Activated CD4-positive, alpha-beta memory T cell treated with anti-CD3 and anti-CD28 coated beads, Interleukin-2, amount 10 ng/mL, durations not matched to agents 7 days and 5 days (primary cell): ENCODE results near the gene CSGALNACT2. TPM values are rescaled to one million over a fixed set of nuclear protein-coding genes. Genes with fewer than 3 reads are reported as not detected.
"Not testable (repeated sequence)": the region's sequence is repeated elsewhere in the genome, so short reads cannot be mapped to it uniquely, and the experiment has no call there.

Experiments
- CTCF ChIA-PET: fragments of 350-600 bp; sonication (Branson Sonifier 250); formaldehyde crosslinking; loops from one replicate; lab custom pipeline; 2021; ENCODE audit warnings: antibody characterized with exemption, inconsistent platforms; lab: Charles Lee
- POLR2A ChIA-PET: fragments of 350-600 bp; sonication (Branson Sonifier 250); formaldehyde crosslinking; loops from one replicate; lab custom pipeline; 2021; ENCODE audit warnings: antibody characterized with exemption; lab: Charles Lee
- DNase-seq: peaks from one replicate; pipeline ENCODE4 v3.0.0-alpha.2; 2020
- H3K27ac Mint-ChIP-seq: one replicate; pipeline ENCODE4 v1.8.0; 2021; ENCODE audit warnings: mild to moderate bottlenecking, mixed read lengths
- H3K27me3 Mint-ChIP-seq: one replicate; pipeline ENCODE4 v1.8.0; 2021; ENCODE audit warnings: mixed read lengths
- H3K36me3 Mint-ChIP-seq: one replicate; pipeline ENCODE4 v1.8.0; 2021; ENCODE audit warnings: low read depth, mixed read lengths
- H3K4me1 Mint-ChIP-seq: one replicate; pipeline ENCODE4 v1.8.0; 2021; ENCODE audit warnings: mixed read lengths
- H3K4me3 Mint-ChIP-seq: one replicate; pipeline ENCODE4 v1.8.0; 2021; ENCODE audit warnings: mild to moderate bottlenecking, mixed read lengths
- H3K9me3 Mint-ChIP-seq: one replicate; pipeline ENCODE4 v1.8.0; 2021; ENCODE audit warnings: mixed read lengths
- total RNA-seq, 2 experiments: library from RNA; stranded (reverse); gene quantifications; one replicate each; pipeline ENCODE4 v1.2.3, GENCODE V29; 2021

Gene CSGALNACT2
- total RNA-seq, 2 experiments from 2014 or later, result 64.8 to 66.2 TPM

DNA sequence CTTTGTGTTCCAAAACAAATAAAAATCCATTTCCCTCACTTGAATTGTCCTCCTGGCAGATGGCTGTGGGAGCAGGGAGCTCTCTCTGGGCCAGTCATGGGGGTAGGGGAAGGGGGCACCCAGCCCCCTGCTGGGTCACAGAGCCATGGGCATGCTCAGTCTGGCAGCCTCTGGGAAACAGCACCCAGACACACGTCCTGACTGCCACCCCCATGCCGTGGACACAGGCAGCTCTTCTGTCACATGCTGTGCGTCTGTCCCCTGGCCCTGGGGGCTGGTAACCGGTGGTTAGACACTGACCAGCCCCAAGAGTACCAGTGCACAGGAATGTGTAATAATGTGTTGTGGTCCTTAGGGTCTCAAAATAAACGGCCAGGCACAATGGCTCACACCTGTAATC lies 81.6 kb downstream of the CSGALNACT2 start:
- CTCF ChIA-PET, result no interaction called here
- no peak overlapping the region for H3K4me3 Mint-ChIP-seq
- no peak for DNase-seq

DNA sequence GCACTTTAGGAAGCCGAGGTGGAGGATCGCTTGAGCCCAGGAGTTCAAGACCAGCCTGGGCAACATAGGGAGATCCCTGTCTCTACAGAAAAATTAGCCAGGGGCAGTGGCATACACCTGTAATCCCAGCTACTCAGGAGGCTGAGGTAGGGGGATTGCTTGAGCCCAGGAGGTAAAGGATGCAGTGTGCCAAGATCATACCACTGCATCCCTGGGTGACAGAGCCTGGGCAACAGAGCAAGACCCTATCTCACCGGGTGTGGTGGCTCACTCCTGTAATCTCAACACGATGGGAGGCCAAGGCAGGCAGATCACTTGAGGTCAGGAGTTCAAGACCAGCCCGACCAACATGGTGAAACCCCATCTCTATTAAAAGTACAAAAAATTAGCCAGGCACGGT lies 82.0 kb downstream of the CSGALNACT2 start:
- H3K9me3 Mint-ChIP-seq, H3K4me3 Mint-ChIP-seq, H3K4me1 Mint-ChIP-seq, H3K36me3 Mint-ChIP-seq, DNase-seq, H3K27ac Mint-ChIP-seq, POLR2A ChIA-PET: not testable (repeated sequence)
- CTCF ChIA-PET, result interaction anchor here (2.3 kb wide), 1 partner anchor 129 kb away, joined by 6 read pairs; no protein-coding TSS in a partner anchor
- H3K27me3 Mint-ChIP-seq, result peaks cover 24% of the 10 kb centered on the region

More for the DNA sequence above, 81.6 kb downstream of the CSGALNACT2 start:
- POLR2A ChIA-PET, result no interaction called here
- Mint-ChIP-seq H3K27ac (no peak overlapping the region), H3K4me1 (peaks cover 8% of the 10 kb centered on the region), H3K36me3 (no peaks in the 10 kb centered on the region), H3K27me3 (peaks cover 20% of the 10 kb centered on the region), H3K9me3 (no peaks in the 10 kb centered on the region)

DNA sequence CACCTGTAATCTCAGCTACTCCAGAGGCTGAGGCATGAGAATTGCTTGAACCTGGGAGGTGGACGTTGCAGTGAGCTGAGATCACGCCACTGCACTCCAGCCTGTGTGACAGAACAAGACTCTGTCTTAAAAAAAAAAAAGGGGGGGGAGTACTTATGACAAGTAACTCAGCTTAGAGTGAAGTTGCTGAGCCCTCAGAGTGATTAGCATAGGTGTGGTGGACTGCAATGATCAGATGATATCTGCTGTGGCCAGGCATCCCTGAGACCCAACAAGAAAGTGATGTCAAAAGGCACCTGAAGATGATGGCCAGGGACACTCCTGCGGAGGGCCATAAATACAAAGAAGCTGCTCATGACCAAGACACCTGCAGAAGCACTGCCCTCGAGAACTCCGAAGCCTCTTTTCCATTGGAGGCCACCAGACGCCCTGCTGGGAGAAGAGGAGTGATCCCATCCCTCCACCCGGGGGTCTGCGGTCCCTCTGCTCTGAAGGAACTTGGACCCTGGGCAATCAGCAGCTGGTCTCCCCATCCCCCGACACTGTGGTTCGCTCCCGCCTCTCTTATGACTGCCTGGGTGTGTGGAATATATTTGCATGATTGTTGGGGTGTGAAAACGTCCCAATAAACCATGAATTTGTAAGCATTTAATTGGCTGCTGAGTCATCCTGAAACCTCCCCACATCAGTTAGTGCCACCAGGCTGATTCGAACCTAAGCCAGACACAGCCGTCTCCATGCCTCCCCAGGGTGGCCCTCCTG lies 82.6 kb downstream of the CSGALNACT2 start:
- Mint-ChIP-seq H3K36me3 (no peaks in the 10 kb centered on the region), H3K27me3 (peaks cover 28% of the 10 kb centered on the region), H3K4me3 (no peak overlapping the region), H3K27ac (no peak overlapping the region), H3K4me1 (peaks cover 13% of the 10 kb centered on the region), H3K9me3 (no peaks in the 10 kb centered on the region)
- ChIA-PET CTCF (interaction anchor here (1.5 to 2.3 kb wide), 2 partner anchors 16 to 128 kb away, joined by 5 to 6 read pairs; no protein-coding TSS in a partner anchor), POLR2A (interaction anchor here (1.0 kb wide), 1 partner anchor 82 kb away, joined by 3 read pairs; no protein-coding TSS in a partner anchor)
- no peak for DNase-seq

DNA sequence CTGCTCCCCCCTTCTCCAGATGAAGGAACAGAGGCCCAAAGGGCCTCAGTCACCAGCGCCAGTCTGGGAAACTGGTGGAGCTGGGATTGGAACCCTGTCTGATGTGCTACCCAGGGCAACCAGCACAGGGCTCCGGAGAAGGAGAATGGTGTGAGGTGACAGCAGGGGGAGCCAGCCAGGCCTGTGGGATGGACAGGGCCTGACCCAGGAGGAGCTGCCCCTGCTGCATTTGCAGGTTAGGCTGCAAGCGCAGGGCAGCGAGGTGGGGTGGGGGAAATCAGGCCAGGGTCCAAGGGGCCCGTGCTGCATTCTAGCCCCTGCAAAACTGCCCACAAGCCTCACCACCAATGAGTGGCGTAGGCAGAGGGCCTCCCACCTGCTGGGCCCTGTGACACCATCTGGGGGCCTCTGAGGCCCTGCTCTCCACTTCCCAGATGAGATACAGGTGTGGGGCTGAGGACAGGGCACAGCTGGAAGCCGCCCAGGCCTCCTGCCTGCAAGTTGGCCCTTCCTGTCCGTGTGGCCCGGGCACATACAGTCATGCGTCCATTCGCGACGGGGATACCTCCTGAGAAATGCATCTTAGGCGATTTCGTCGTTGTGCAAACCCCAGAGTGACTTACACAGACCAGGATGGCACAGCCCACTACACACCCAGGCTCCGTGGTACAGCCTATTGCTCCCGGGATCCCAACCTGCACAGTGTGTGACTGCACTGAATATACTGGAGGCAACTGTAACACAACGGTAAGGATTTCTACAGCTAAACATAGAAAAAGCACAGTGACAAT lies 83.4 kb downstream of the CSGALNACT2 start:
- no peak overlapping the region for H3K4me3 Mint-ChIP-seq
- no peaks in the 10 kb centered on the region for H3K36me3 Mint-ChIP-seq
- no peak for DNase-seq
- ChIA-PET CTCF (interaction anchor here (0.5 to 2.3 kb wide), 4 partner anchors 9 to 134 kb away, joined by 3 to 6 read pairs (median 4); no protein-coding TSS in a partner anchor), POLR2A (interaction anchor here (1.0 kb wide), 1 partner anchor 83 kb away, joined by 3 read pairs; no protein-coding TSS in a partner anchor)
- no peak overlapping the region for H3K27ac Mint-ChIP-seq
- H3K9me3 Mint-ChIP-seq, result no peaks in the 10 kb centered on the region
- peaks cover 28% of the 10 kb centered on the region for H3K27me3 Mint-ChIP-seq
- peaks cover 16% of the 10 kb centered on the region for H3K4me1 Mint-ChIP-seq

DNA sequence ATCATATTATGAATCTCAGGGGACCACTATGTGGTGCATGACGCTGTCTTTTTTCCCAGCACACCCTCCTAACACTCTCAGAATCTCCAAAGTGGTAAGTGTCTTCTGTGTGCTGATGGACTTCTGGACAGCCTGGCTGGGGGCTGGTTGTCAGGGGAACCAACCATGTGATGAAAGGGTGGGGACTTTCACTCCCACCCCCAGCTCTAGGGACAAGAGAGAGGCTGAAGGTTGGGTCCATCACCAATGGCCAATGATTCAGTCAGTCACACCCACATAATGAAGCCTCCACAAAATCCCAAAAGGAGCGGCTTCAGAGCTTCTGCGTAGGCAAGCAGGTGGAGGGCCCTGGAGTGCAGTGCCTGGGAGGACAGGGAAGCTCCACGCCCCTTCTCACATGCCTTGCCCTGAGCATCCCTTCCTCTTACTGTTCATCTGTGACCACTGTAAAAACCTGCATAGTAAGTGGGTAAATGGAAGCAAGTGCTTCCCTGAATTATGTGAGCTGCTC lies 84.0 kb downstream of the CSGALNACT2 start:
- ChIA-PET POLR2A (interaction anchor here (1.0 kb wide), 1 partner anchor 44 kb away, joined by 4 read pairs; the partner anchor contains the start of gene RASGEF1A), CTCF (interaction anchor here (1.5 to 2.3 kb wide), 3 partner anchors 9 to 127 kb away, joined by 3 to 6 read pairs (median 5); no protein-coding TSS in a partner anchor)
- peaks cover 19% of the 10 kb centered on the region for H3K4me1 Mint-ChIP-seq
- no peaks in the 10 kb centered on the region for H3K9me3 Mint-ChIP-seq
- H3K36me3 Mint-ChIP-seq, result no peaks in the 10 kb centered on the region
- DNase-seq, result no peak
- H3K27ac Mint-ChIP-seq, result no peak overlapping the region
- peaks cover 32% of the 10 kb centered on the region for H3K27me3 Mint-ChIP-seq
- H3K4me3 Mint-ChIP-seq, result no peak overlapping the region

DNA sequence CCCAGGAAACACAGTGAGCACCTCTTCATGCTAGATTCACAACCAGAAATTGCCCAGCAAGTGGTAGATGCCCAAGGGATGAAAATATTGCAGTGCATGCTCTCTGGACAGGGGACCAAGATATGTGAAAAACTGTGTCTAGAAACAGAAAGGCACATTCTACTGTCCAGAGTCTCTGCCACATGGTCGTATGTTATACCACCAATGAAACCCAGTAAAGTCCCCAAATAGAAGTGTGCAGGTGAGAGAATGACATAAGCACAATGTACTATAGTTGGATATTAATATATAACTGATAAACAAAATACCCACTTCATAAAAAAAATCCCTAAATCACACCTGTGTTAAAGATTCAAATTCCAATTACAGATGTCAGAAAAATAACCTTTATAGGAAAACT lies 84.8 kb downstream of the CSGALNACT2 start:
- ChIA-PET CTCF (interaction anchor here (1.1 to 2.1 kb wide), 5 partner anchors 8 to 132 kb away, joined by 3 to 5 read pairs (median 4); no protein-coding TSS in a partner anchor), POLR2A (interaction anchor here (1.0 kb wide), 1 partner anchor 43 kb away, joined by 4 read pairs; the partner anchor contains the start of gene RASGEF1A)
- Mint-ChIP-seq H3K4me1 (peaks cover 21% of the 10 kb centered on the region), H3K4me3 (no peak overlapping the region), H3K27me3 (peaks cover 37% of the 10 kb centered on the region), H3K9me3 (no peaks in the 10 kb centered on the region), H3K27ac (no peak overlapping the region), H3K36me3 (no peaks in the 10 kb centered on the region)
- no peak for DNase-seq

DNA sequence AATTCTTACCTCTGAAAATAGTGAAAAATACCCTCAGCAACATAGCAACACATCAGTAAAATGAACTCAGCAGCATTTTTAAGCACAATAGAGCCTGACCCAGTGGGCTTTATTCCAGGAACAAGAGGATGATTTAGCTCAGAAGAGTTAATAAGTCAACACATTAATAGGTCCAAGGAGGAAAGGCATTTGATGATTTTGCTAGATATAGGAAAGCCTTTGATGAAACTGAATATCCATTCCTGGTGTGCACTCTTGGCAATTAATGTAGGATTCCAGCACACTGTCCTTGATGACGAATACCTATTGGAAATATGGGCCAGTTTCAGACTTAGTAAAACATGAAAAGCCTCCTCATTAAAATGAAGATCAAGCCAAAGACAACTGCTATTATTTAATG lies 86.1 kb downstream of the CSGALNACT2 start:
- no peak for DNase-seq
- H3K27me3 Mint-ChIP-seq, result peaks cover 49% of the 10 kb centered on the region
- peaks cover 30% of the 10 kb centered on the region for H3K4me1 Mint-ChIP-seq
- H3K4me3 Mint-ChIP-seq, result no peak overlapping the region
- no peaks in the 10 kb centered on the region for H3K9me3 Mint-ChIP-seq
- ChIA-PET CTCF (interaction anchor here (0.6 to 2.1 kb wide), 4 partner anchors 10 to 33 kb away, joined by 4 to 5 read pairs (median 5); no protein-coding TSS in a partner anchor), POLR2A (no interaction called here)
- H3K27ac Mint-ChIP-seq, result no peak overlapping the region
- H3K36me3 Mint-ChIP-seq, result no peaks in the 10 kb centered on the region

DNA sequence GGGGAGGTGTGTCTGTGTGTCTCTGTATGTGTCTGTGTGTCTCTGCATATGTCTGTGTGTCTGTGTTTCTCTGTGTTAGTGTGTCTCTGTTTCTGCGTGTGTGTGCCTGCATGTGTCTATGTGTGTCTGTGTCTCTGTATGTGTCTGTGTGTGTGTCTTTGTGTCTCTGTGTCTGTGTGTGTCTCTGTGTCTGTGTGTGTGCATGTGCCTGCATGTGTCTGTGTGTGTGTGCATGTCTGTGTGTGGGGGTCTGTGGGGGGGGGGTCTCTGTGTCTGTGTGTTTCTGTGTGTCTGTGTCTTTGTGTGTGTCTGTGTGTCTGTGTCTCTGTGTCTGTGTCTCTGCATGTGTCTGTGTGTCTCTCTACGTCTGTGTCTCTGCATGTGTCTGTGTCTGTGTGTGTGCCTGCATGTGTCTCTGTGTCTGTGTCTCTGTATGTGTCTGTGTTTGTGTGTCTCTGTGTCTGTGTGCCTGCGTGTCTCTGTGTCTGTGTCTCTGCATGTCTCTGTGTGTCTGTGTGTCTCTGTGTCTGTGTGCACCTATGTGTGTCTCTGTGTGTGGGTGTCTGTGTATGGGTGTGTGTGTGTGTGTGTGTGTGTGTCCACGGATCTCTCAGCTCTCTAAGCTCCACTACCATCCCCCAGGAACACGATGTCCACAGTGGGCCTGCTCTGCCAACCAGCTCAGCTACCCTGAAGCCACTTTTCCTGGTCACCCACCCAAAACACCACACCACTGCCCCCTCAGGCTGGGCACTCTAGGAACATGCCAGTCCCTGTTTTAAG lies 87.0 kb downstream of the CSGALNACT2 start:
- no peaks in the 10 kb centered on the region for H3K9me3 Mint-ChIP-seq
- H3K27ac Mint-ChIP-seq, result no peak overlapping the region
- CTCF ChIA-PET, result no interaction called here
- peaks cover 51% of the 10 kb centered on the region for H3K27me3 Mint-ChIP-seq
- no peak for DNase-seq
- POLR2A ChIA-PET, result no interaction called here
- H3K4me3 Mint-ChIP-seq, result no peak overlapping the region
- H3K36me3 Mint-ChIP-seq, result no peaks in the 10 kb centered on the region
- H3K4me1 Mint-ChIP-seq, result peaks cover 30% of the 10 kb centered on the region

DNA sequence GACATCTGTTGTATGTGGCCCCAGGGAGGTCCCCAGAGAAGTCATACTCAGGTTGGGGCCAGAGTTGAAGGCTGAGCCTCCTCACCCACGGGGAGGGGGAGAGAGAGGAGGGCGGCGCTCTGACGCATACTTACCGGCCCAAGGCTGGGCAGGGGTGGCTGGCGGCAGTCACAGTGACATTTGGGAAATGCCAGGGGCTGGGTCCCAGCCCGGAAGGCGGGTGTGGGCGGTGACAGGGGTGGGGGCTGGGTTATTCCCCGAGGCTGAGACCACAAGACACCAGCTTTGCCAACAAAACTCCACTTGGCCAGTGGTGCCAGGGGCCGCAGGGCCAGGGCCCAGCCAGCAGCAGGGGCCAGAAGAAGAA lies 87.5 kb downstream of the CSGALNACT2 start:
- no peak overlapping the region for H3K27ac Mint-ChIP-seq
- peaks cover 51% of the 10 kb centered on the region for H3K27me3 Mint-ChIP-seq
- H3K4me1 Mint-ChIP-seq, result peaks cover 31% of the 10 kb centered on the region
- DNase-seq, result no peak
- H3K36me3 Mint-ChIP-seq, result no peaks in the 10 kb centered on the region
- POLR2A ChIA-PET, result no interaction called here
- H3K9me3 Mint-ChIP-seq, result no peaks in the 10 kb centered on the region
- no peak overlapping the region for H3K4me3 Mint-ChIP-seq
- CTCF ChIA-PET, result no interaction called here

DNA sequence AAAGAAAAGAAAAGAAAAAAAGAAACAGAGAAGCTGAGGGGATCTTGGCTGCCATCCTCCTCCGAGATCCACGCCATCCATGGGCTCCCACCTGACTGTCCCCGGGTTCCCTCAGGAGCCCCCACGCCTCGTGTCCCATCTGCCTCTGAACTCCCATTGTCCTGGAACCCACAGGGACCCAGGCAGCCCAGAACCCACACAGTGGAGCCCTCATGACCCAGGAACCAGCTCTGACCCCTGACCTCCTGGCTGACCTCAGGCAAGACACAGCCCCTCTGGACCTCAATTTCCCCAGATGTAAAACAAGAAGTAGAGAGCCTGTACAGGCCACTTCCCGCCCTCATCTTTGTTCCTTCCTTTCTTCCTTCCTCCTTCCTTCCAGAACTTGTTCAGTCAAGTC lies 88.2 kb downstream of the CSGALNACT2 start:
- Mint-ChIP-seq H3K4me1 (peaks cover 34% of the 10 kb centered on the region), H3K27me3 (peaks cover 53% of the 10 kb centered on the region), H3K4me3 (no peak overlapping the region), H3K36me3 (no peaks in the 10 kb centered on the region), H3K9me3 (no peaks in the 10 kb centered on the region), H3K27ac (no peak overlapping the region)
- CTCF ChIA-PET, result no interaction called here
- POLR2A ChIA-PET, result no interaction called here
- DNase-seq, result no peak

DNA sequence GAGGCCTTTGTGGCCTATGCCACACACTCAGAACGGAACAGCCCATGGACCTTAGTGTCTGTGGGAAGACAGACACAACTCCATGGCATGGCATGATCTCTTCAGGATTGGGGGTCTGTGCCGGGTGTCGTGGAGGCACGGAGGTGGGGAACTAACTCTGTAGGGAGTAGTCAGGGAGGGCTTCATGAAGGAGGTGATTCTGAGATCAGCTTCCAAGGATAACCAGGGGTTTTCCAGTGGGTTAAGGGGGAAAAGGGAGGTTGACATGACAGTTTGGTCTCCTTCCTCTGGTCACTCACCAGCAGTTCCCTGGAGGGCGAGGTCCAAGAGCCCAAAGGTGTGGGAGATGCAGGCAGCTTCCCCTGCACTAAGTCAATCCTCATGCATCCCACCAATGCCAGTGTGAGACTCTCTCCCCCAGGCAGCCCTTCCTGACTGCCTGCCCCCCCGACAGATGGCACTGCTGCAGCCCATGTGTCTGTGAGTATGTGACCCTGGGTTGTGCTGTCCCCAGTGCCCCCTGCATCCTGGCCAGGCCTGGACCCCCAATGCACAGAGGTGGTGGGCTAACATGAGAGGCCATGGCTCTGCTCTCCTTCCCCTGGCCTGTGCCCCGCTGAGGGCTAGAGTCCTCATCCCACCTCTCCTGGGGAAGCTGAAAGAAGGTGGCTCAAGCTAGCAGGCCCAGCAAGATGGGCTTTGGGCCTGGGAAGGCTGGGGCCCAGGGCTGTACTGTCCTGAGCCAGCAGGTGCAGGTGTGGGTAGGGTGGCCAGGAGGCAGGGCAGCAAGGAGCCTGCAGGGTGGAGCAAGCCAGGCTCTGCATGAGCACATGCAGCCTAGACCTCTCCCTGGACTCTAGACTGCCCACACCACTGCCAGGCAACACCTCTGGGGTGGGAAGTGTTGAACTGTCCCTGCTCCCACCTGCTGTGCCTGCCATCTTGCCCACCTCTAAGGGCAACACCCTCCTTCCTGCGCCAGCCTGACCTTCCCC lies 88.9 kb downstream of the CSGALNACT2 start:
- DNase-seq, result no peak
- no peak overlapping the region for H3K27ac Mint-ChIP-seq
- H3K9me3 Mint-ChIP-seq, result no peaks in the 10 kb centered on the region
- no peak overlapping the region for H3K4me3 Mint-ChIP-seq
- H3K36me3 Mint-ChIP-seq, result no peaks in the 10 kb centered on the region
- CTCF ChIA-PET, result interaction anchor here (1.4 kb wide), 1 partner anchor 22 kb away, joined by 5 read pairs; no protein-coding TSS in a partner anchor
- POLR2A ChIA-PET, result no interaction called here
- H3K4me1 Mint-ChIP-seq, result peaks cover 38% of the 10 kb centered on the region
- peaks cover 49% of the 10 kb centered on the region for H3K27me3 Mint-ChIP-seq
